ENCODE data around the gene CFAP74.
A peak's percentile ranks its signal among the peaks of the same experiment; 100 is the strongest.
"Not testable (repeated sequence)": the region's sequence is repeated elsewhere in the genome, so short reads cannot be mapped to it uniquely, and the experiment has no call there.

Gene CFAP74

DNA sequence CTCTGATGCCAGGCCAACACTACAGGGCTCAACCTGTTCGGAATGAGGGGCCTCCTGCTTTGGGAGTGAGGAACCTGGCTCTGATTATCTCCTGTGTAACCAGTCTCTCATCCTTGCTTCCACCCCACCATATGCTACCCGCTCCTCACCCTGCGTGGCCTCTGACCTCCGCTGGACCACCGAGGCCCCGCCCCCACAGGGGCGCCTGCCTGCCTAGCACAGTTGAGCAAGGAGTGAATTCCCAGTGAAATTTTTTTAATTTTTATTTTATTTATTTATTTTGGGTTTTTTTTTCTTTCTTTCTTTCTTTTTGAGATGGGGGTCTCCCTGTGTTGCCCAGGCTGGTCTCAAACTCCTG, 110.8 kb downstream of the CFAP74 start:
- DNase-seq = no peak

DNA sequence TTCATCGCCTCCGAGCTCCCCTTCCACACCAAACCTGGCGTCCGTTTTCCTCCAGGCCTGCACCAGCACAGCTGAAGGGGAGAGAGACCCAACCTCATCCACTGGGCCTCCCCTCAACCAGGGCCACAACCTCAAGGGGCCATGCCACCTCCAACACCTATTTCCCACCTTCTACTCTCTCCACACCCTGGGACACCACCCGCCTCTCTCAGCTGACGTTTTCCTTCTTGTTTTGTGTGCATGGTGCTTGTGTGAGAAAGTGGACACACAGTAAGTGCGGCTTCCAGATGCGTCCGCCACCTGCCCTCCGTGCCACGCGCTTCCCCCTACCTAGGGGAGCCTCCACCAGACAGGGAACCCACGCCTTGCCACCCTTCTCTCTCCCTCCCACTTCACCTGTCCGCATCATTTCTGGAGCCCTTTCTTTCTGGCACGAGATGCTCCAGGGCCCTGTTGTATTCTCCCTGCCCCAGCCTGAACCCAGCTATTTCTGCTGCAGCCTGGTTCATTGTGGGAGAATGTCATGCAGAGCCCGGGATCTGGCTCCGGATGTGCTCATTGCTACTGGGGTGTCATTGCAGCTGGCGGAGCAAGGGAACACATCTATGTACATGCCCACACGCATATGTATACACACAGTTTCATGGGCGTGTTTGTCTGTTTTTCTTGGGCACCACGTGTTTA, 111.4 kb downstream of the CFAP74 start:
- peak; percentile 34 to 41 for DNase-seq

DNA sequence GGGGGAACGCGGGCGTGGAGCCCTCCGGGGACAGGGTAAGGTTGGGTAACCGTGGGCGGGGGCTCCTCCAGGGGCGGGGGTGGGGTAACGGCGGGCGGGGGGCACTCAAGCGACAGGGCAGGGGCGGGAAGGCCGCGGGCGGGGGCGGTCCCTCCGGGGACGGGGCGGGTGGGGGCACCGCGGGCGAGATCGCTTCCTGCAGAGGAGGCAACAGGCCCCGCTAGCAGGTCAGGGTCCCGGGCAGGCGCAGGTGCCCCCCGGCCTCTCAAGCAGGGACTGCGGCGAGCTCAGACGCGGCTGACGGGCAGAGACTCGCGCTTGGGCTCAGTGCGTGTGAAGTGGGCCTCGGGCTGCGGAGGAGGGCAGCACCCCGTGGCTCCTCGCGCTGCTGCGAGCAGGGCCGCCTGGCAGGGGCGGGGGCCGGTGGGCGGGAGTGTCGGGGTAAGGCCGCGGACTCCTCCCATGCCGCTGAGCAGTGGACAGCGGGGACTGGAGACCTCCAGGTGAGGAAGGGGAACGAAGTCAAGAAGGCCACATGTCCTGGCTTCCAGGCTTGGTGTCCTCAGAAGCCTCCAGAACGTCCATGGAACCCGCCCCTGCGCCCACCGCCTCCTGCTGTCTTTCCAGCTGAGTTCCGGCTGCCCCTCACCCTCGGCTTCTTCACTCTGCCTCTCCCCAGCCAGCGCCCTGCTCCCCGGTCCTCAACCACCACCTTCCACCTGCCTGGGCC, 112.1 kb downstream of the CFAP74 start:
- peak; percentile 83 to 88 for DNase-seq

DNA sequence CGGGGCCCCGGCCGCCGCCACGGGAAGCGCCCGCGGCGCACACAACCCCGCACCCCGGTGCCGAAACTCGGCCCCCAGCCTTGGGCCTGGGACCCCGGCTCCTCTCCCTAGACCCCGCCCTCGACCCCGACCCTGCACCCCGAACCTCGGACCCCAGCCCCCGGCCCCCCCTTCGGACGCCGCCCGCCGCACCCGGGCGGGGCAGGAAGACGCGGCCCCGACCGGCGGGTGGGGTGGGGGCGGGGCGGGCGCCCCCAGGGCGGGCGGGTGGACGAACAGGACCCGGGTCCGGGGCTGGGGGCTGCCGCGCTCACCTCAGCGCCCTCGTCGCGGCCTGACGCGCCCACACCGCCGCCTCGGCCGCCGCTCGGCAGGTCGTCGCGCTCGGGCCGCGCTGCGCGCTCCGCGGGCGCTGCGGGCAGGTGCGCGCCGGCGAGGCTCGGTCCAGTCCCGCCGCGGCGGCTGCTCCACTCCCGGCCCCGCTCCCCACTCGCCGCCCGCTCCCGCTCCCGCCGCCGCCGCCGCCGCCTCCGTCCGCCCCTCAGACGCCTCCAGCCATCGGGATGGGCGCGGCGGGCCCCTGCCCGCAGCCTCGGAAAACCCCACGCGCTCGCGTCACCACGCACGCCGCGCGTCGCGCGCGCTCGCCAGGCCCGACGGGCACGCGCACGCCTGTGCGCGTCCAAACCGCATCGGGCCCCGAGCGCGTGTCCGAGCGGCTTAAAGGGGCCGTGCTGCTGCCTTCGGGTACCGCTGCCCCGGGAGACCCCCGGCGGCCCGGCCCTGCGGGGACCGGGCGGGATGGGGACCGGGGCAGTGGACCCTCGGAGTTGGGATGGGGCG, 112.9 kb downstream of the CFAP74 start, which contains the start of gene GNB1:
TSS of gene GNB1 (minus strand) at position 582 of the 843 bp plus-strand sequence. CDS start 65,634 bp downstream, outside the sequence.
- DNase-seq = peak; percentile 85 to 86

DNA sequence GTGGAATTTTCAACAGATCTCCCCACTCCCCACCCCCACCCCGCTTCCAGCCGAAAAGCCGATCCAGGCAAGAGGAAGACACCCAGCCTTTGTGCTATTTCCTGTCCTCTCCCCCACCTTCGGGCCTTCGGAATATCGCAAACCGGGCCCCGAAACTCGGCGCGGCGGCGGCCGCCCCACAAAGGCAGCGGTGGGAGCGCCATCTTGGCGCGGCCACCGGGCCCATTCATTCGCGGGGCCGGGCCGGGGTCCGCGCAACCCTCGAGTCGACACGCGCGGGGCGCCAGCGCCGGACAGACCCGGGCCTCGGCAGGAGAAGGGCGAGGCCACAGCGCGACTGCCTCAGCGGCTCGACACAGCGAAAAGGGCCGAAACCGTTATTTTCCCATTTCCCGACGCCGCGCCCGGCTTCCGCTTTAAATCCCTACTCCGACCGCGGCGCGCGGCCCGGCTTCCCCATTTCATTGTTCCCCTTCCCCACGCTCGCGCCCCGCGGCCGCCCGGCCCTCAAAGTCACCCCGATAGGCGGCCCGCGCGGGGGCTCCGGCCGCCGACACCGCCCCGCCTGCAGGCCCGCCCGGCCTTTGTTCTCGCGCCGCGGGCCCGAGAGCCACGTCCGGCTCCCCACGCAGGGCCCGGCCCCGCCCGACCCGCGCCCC, 113.6 kb downstream of the CFAP74 start:
- peak; percentile 26 to 32 for DNase-seq

DNA sequence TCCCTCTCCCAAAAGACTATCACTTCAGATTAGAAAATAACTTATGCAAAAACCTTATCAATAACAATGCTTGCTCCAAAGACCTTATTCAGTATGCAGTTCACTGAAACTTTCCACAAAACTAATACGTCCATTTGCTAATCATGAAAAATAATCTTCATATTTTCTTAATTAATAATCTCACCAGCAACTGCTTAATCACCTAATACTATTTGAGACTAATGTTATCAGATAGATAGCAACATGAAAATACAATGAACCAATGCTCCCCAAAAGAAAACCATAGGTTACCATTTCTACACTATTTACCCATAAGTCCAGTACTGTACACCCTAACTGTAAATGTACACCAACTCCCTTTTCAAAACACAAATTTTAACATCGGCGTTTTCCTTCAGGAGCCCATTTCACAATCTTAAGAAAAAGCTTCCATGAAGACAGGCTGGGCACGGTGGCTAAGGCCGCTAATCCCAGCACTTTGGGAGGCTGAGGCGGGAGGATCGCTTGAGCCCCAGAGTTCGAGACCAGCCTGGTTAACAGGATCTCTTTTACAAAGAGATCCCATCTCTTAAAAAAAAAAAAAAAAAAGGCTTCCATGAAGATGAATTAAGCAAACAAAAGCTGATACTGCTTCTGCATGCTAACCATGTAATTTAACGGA, 114.4 kb downstream of the CFAP74 start:
- DNase-seq = no peak

DNA sequence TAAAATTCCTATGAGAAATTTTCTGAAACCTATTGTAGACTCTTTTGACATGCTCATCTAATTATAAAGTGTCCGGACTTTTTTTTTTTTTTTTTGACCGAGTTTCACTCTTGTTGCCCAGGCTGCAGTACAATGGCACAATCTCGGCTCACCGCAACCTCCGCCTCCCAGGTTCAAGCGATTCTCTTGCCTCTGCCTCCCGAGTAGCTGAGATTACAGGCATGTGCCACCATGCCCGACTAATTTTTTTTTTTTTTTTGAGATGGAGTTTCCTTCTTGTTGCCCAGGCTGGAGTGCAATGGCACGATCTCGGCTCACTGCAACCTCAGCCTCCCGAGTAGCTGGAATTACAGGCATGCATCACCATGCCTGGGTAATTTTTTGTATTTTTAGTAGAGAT, 119.7 kb downstream of the CFAP74 start:
- not testable (repeated sequence) for DNase-seq

DNA sequence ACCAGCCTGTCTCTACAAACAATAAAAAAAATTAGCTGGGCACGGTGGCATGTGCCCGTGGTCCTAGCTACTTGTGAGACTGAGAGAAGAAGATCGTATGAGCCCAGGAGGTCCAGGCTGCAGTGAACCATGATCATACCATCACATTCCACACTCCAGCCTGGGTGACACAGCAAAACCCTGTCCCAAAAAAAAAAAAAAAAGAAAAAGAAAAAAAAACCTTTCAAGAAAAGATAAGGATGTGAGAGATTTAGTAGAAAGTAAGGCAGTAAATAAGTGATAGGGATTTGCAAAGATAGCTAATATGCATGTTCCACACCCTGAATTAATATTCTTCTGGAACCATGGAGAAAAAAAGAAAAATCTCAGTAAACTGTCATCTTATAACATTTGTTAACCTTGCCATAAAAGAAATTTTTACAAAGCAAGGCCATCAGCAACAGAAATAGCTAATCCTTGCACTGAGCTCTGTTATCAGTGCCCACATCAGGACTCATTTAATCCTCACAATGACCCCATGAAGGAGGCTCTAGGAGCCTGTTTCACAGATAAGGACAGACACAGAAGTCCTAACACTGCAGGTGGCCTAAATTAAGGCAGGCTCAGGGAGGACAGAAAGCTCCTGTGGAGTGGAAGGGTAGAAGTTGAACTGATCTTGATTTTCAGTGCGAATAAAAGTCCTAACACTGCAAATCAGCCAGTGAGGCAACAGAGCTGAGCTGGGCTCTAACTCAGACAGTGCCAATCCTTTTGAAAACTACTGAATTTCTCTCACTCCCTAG, 120.3 kb downstream of the CFAP74 start:
- no peak for DNase-seq

DNA sequence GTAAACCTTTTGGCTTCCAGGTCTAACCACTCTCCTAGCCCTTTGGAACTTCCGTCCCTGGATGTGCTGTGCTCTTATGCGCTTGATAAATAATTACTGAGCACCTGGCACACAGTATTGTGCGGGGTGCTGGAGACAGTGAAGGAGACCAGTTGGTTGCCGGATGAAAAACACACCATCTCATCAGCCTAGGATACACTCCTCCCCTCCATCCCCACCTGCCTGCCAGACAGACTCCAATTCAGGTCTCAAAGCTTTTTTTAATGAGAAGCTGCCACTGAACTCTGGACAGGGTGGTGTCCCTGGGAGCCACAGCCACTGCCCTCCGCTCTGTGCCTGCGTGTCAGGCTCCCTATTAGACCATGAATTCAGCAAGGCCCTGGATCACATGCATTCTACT, 121.9 kb downstream of the CFAP74 start:
- DNase-seq = no peak

DNA sequence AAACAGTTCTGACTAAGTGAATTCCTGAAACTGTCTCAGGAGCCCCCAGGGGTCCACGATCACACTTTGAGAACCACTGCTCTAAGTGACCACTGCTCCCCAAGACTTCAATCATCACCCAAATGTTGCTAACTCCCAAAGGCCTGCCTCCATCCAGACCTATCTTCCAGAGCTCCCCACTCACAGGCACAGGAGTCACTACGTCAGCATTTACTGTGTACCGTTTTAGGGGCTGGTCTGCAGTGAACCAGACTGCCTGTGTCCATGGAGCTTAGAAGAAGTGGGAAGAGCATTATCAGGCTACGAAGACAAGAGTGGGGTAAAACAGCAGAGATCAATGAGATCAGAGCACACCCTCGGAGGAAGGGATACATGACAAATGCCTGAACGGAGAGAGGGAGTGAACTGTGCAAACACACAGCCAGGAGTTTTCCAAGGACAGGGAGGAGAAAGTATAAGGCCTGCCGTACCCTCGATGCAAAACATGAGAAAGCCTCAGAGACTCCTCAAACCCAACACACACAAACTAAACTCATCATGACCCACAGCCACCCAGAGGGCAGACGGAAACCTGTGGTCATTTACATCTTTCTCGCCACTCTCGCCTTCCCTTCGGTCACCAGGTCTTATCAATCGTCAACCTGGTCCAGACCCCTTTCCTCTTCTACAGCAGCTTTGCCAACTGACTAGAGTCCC, 122.8 kb downstream of the CFAP74 start:
- no peak for DNase-seq

DNA sequence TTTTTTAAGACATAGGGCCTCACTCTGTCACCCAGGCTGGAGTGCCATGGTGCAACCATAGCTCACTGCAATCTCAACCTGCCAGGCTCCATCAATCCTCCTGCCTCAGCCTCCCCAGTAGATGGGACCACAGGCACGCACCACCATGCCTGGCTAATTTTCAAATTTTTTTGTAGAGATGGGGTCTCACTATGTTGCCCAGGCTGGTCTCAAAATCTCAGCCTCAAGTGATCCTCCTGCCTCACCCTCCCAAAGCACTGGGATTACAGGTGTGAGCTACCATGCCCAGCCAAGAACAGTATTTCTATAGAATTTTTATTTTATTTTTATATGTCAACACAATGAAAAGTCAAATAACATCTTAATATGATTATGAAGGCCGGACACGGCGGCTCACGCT, 123.6 kb downstream of the CFAP74 start:
- no peak for DNase-seq

DNA sequence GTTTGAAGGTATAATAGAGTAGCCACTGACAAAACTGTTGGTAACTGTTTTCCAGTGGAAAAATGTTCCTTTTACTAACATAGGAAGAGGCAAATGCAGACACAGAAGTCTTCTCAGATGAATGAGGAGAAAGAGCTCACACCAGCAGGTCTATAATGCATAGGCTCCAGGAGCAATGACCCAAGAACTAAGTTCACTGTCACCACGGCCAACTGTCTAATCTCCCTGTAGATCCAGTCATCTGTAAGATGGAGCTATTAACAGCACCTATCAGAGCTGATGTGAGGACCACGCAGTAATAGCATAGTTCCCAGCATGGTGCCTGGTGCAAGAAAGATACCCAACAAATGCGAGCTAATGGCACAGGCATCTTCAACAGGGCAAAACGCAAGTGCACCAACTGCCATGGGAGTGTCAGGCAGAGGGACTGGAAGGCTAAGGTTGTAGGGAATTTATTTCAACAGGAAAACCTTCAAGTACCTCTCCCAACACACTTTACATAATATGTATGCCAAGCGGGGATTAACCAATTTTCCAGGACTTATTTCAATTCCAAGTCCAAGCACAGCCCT, 125.6 kb downstream of the CFAP74 start:
- DNase-seq = no peak

DNA sequence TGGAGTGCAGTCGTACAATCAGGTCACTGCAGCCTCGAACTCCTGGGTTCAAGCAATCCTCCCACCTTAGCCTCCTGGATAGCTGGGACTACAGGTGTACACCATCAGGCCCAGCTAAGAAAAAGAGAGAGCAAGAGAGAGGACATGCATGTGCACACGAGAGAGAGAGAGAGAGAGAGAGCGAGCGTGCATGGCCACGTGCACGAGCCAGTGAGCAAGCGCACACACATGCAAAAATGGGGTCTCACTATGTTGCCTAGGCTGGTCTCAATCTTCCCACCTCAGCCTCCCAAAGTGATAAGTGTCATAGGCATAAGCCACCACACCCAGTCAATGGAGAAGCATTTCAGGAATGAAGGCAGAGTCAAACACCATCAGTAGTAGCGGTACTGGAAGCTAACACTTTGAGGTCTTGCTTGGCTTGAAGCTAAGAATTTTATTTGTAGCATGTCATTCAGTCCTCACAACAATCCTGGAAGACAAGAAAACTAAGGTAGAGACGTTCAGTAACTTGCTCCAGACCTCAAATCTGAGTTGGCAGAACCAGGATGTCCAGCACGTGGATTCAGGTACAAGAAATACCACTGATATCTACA, 127.2 kb downstream of the CFAP74 start:
- no peak for DNase-seq

DNA sequence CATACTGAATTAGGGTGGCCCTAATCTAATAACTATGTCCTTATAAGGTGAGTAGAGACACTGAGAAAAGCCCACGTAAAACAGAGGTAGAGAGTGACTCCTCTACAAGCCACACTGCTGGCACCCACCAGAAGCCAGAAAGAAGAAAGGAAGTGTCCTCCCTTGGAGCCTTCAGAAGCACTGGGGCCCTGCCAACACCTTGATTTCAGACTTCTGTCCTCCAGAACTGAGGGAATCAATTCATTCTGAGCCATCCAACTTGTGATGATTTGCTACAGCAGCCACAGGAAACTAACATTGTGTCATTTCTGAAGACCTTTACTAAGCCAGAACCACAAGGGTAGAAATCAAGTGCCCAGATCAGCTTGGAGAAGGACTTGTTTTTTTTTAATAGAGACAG, 127.7 kb downstream of the CFAP74 start:
- no peak for DNase-seq

DNA sequence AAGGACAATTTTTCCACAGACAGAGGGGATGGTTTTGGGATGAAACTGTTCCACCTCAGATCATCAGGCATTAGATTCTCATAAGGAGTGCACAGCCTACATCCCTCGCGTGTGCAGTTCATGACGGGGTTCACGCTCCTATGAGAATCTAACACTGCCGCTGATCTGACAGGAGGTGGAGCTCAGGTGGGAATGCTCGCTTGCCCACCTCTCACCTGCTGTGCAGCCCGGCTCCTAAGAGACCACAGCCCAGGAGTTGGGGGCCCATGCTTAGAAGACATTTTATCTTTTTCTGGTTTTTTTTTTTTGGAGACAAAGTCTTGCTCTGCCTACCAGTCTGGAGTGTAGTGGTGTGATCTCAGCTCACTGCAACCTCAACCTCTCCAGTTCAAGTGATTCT, 128.7 kb downstream of the CFAP74 start:
- DNase-seq = no peak

DNA sequence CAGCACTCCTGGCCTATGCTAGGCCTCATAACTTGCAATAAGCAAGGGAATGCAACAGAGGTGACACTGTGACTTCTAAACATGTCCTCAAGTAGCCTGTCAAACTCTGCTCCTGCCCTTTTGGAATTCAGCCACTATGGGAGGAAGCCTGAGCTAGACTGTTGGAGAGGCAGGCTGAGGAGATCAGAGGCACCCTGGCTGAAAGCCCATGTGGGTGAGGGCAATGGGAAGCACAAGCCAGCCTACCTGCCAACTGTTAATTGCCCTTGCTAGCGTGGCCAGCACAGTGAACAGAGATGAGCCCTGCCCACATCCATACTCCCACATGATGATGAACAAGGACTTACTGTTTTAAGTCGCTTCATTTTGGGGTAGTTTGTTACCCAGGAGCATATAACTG, 130.4 kb downstream of the CFAP74 start:
- no peak for DNase-seq

DNA sequence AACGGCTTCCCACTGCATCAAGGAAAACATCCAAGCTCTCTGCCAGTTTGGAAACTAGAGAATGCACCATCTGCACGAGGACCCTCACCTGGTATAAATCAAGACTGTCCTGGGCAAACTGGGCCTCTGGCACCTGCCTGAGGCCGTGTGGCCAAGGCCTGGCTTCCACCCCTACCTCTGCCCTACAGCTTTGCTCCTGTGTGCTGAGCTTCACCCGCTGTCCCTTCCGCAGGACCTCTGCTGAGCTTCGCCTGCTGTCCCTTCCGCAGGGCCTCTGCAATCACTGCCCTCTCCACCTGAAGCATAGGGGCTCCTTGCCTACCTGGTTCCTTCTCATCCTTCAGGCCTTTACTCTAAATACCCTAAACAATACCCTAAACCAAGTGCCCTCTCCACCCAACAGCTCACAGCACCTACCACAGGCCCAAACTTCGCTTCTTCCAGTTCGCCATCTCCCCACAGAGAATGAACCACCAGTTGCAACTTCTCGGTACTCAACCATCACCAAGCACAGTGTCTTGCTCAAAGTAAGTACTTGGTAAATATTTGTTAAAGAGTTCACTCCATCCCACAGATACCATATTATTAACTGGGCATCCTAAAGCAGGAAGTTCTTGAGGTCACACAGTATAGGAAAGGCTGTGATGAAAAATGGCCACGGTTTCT, 131.1 kb downstream of the CFAP74 start:
- DNase-seq = no peak
